ENCODE measurements around the gene TMEM63C. TPM values are rescaled to one million over a fixed set of nuclear protein-coding genes. Genes with fewer than 3 reads are reported as not detected.
"Not testable (repeated sequence)": the region's sequence is repeated elsewhere in the genome, so short reads cannot be mapped to it uniquely, and the experiment has no call there.

The TMEM63C gene
- total RNA-seq, 2 experiments from 2014 or later: 0.29 to 0.45 TPM

DNA sequence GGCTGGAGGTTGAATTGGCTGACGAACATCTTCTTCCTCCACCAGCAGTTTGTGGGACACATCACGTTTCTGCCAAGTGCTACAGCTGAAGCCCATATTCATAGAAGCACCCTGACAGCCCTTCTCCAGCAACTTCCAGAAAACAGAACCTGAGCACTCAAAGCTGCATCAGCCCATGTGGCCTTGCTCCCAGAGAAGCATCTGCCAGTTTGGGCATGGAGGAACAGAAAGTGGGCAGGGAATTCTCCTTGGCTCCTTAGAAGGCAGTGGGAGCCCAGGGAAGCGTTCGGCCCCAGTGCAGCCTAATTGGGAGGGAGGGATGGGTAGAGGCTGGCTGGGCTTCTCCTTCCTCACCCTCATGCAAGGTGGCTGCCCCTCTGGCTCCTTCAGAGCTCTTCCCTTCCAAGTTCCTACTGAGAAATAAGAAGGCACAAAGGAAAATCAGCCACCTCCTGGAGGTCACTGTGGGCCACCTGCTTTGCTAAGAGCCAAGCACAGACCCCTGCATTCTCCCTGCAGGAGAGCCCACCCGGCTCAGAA, 93.5 kb downstream of the TMEM63C start:
- Mint-ChIP-seq H3K36me3 (ENCODE audit: low read depth) (no peaks in the 10 kb centered on the region), H3K9me3 (no peaks in the 10 kb centered on the region), H3K27me3 (peaks cover 19% of the 10 kb centered on the region), H3K27ac (no peak overlapping the region), H3K4me1 (no peaks in the 10 kb centered on the region), H3K4me3 (no peak overlapping the region)
- POLR2A ChIA-PET: no interaction called here
- DNase-seq: no peak
- CTCF ChIA-PET: no interaction called here

- Mint-ChIP-seq H3K36me3 (ENCODE audit: low read depth) (no peaks in the 10 kb centered on the region), H3K9me3 (no peaks in the 10 kb centered on the region), H3K27ac (no peak overlapping the region), H3K4me3 (no peak overlapping the region), H3K27me3 (peaks cover 16% of the 10 kb centered on the region), H3K4me1 (no peaks in the 10 kb centered on the region)
- no peak for DNase-seq
- CTCF ChIA-PET: no interaction called here
- POLR2A ChIA-PET: no interaction called here
These were observed 94.0 kb downstream of the TMEM63C start for GRCh38 chr14:77275601-77276017.

DNA sequence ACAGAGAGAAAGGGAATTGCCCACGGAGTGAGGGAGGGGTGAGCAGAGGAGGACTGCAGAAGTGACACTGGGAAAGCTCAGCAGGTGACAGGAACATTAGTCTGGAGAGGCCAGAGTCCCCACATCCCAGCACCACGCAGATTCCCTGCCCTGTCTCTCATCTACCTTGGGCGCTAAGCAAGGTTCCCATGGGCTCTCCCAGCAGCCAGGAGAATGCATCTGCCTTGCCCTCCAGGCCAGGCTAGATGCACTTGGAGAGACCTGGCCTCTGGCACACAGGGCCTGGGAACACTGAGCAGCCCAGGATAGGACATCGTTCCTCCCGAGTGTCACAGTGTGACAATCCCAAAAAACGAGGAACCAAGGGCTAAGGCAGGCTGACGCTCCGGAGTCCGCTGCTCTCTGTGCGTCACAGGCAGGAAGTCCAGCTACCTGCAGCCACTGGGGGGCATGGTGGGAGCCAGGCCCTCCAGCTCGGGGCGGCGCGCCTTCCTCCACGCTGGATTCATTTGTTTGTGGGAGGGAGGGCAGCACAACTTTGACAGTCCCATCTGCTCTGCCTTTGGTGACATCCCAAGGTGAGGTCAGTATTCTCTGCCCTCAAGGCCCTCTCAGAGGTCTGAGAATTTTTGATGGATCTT, 94.8 kb downstream of the TMEM63C start:
- Mint-ChIP-seq H3K4me1 (no peaks in the 10 kb centered on the region), H3K27ac (no peak overlapping the region), H3K4me3 (no peak overlapping the region), H3K27me3 (peaks cover 13% of the 10 kb centered on the region), H3K36me3 (ENCODE audit: low read depth) (no peaks in the 10 kb centered on the region), H3K9me3 (no peaks in the 10 kb centered on the region)
- no peak for DNase-seq
- ChIA-PET CTCF (no interaction called here), POLR2A (no interaction called here)

GRCh38 chr14:77276959-77277358, 95.4 kb downstream of the TMEM63C start:
- Mint-ChIP-seq H3K36me3 (ENCODE audit: low read depth) (no peaks in the 10 kb centered on the region), H3K4me1 (no peaks in the 10 kb centered on the region), H3K4me3 (no peak overlapping the region), H3K9me3 (no peaks in the 10 kb centered on the region), H3K27me3 (peaks cover 8% of the 10 kb centered on the region), H3K27ac (no peak overlapping the region)
- ChIA-PET CTCF (no interaction called here), POLR2A (no interaction called here)
- DNase-seq: no peak

DNA sequence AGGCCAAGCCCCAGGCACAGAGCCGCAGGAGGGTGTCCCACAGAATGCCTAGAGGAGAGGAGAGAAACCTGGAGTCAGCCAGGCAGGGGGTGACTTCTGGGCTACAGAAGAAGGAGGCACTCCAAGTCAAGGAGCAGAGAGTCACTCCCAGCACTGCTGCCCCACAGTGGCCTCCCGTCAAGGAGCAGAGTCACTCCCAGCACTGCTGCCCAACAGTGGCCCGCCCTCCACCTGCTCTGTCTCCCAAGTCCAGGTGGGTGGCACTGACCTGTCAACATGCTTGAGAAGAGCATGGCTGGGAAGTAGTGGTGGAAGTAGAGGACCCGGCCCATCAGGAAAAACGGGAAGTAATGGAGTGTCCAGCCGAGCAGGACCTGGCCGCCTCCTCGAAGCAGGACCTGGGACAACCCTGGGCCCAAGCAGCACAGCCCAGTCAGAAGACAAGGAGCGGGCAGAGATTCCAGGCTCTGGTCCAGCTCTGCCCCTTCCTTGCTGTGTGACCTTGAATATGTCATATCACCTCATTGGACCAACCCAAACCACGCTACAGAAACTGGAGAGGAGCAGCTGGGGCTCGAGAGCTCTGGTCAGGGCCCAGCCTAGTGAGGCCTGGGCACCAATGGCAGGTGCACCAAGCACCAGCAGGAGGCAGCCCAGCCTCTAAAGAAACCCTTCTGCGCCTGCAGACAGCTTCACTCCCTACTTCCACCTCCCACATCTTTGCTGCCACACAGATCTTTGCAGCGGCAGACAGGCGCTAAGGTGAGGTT, 97.0 kb downstream of the TMEM63C start:
- DNase-seq: no peak
- CTCF ChIA-PET: interaction anchor here (0.5 to 0.6 kb wide), 2 partner anchors 34 to 363 kb away, joined by 3 to 5 read pairs; no protein-coding TSS in a partner anchor
- no peaks in the 10 kb centered on the region for H3K9me3 Mint-ChIP-seq

GRCh38 chr14:77279719-77280118, 98.1 kb downstream of the TMEM63C start:
- Mint-ChIP-seq H3K27me3 (no peaks in the 10 kb centered on the region), H3K4me1 (no peaks in the 10 kb centered on the region), H3K36me3 (ENCODE audit: low read depth) (no peaks in the 10 kb centered on the region), H3K4me3 (no peak overlapping the region), H3K27ac (no peak overlapping the region), H3K9me3 (no peaks in the 10 kb centered on the region)
- CTCF ChIA-PET: interaction anchor here (0.6 kb wide), 1 partner anchor 33 kb away, joined by 5 read pairs; no protein-coding TSS in a partner anchor
- no peak for DNase-seq
- POLR2A ChIA-PET: no interaction called here

More for the DNA sequence above, 97.0 kb downstream of the TMEM63C start:
- POLR2A ChIA-PET: no interaction called here
- Mint-ChIP-seq H3K27me3 (no peaks in the 10 kb centered on the region), H3K36me3 (ENCODE audit: low read depth) (no peaks in the 10 kb centered on the region), H3K4me1 (no peaks in the 10 kb centered on the region), H3K27ac (no peak overlapping the region), H3K4me3 (no peak overlapping the region)

DNA sequence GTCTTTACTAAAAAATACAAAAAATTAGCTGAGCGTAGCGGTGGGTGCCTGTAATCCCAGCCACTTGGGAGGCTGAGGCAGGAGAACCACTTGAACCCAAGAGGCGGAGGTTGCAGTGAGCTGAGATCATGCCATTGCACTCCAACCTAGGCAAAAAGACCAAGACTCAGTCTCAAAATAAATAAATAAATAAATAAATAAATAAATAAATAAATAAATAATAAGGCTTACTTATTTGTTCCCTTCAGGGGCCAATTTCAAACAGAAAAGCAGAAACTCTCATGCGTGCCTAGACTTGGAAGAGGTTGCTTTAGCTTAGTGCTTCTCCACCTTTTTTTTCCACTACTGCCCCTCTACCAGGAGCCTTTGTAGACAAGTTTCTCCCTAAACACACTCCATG, 99.3 kb downstream of the TMEM63C start:
- H3K9me3 Mint-ChIP-seq; DNase-seq; CTCF ChIA-PET; H3K27me3 Mint-ChIP-seq; H3K36me3 Mint-ChIP-seq (ENCODE audit: low read depth); POLR2A ChIA-PET; H3K27ac Mint-ChIP-seq; H3K4me3 Mint-ChIP-seq; H3K4me1 Mint-ChIP-seq: not testable (repeated sequence)

DNA sequence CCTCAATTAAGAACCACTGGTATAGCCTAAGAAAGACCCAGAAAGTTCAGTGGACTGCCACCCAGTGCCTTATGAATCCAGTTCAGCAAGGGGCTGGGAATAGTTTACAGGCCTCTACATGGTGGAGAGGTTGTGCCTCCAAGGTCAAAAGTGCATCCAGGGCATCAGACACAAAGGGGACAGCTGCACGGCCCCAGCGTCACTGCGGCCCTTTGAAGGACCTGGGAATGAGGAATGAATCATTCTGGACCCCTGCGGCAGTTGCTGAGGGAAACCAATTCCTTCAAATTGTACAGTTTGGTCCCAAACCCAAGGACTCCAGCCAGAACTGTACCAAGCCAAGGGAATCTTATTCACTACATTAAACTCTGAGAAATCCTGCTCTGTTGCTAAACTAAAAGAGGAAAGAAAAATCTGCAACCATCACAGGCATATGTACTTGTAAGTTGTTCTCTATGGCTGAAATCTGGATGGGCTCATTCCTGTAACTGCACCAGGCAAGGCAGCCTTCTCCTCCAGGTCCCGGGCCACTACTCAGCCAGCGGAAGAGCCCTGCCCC, 100.3 kb downstream of the TMEM63C start:
- no peaks in the 10 kb centered on the region for H3K4me1 Mint-ChIP-seq
- POLR2A ChIA-PET: no interaction called here
- CTCF ChIA-PET: interaction anchor here (1.5 kb wide), 1 partner anchor 20 kb away, joined by 7 read pairs; no protein-coding TSS in a partner anchor
- no peak overlapping the region for H3K4me3 Mint-ChIP-seq
- H3K27me3 Mint-ChIP-seq: no peaks in the 10 kb centered on the region
- DNase-seq: no peak
- no peak overlapping the region for H3K27ac Mint-ChIP-seq
- no peaks in the 10 kb centered on the region for H3K9me3 Mint-ChIP-seq
- H3K36me3 Mint-ChIP-seq (ENCODE audit: low read depth): no peaks in the 10 kb centered on the region

DNA sequence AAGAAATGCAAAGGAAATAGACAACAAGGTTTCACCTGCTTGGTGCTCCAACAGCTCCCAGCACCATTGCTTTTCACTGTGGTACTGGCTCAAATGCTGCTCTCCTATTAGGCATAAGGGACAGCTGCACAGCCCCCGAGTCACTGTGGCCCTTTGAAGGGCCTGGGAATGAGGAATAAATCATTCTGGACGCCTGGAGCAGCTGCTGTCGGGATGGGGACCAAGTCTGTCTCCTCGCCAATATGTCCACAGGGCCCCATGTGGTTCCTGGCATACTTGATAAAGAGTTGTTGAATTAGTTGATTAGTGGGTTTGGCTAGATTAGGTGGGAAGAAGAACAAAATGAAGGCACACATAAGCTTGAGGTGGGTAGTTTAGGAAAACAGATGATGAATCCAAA, 102.5 kb downstream of the TMEM63C start:
- POLR2A ChIA-PET: no interaction called here
- no peaks in the 10 kb centered on the region for H3K27me3 Mint-ChIP-seq
- no peak for DNase-seq
- CTCF ChIA-PET: interaction anchor here (0.9 kb wide), 1 partner anchor 14 kb away, joined by 3 read pairs; no protein-coding TSS in a partner anchor
- no peaks in the 10 kb centered on the region for H3K4me1 Mint-ChIP-seq
- no peaks in the 10 kb centered on the region for H3K9me3 Mint-ChIP-seq
- no peak overlapping the region for H3K27ac Mint-ChIP-seq
- no peak overlapping the region for H3K4me3 Mint-ChIP-seq
- no peaks in the 10 kb centered on the region for H3K36me3 Mint-ChIP-seq (ENCODE audit: low read depth)

GRCh38 chr14:77284466-77284865, 102.9 kb downstream of the TMEM63C start:
- ChIA-PET POLR2A (no interaction called here), CTCF (interaction anchor here (0.9 kb wide), 1 partner anchor 14 kb away, joined by 3 read pairs; no protein-coding TSS in a partner anchor)
- H3K4me3 Mint-ChIP-seq: no peak overlapping the region
- H3K9me3 Mint-ChIP-seq: no peaks in the 10 kb centered on the region
- DNase-seq: no peak
- no peaks in the 10 kb centered on the region for H3K27me3 Mint-ChIP-seq
- H3K4me1 Mint-ChIP-seq: no peaks in the 10 kb centered on the region
- H3K27ac Mint-ChIP-seq: no peak overlapping the region
- H3K36me3 Mint-ChIP-seq (ENCODE audit: low read depth): no peaks in the 10 kb centered on the region

DNA sequence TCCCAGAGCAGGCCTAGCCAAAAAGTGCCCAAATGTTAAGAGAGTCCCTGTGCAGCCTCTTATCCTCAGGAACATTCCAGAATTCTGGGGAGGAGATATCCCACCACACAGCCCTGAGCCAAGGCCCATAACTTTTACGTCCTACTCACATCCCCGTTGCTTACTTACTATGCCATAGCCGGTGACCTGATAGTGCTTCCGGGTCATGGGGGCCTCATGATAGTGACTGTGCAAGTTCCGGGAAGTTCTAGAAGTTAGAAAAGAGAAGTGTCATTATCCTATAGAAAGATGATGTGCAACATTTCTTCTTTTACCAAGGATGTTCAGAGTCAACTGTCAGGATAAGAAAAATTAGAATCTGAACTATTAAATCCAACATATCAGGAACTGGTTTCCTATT, 105.0 kb downstream of the TMEM63C start:
- no peaks in the 10 kb centered on the region for H3K4me1 Mint-ChIP-seq
- H3K9me3 Mint-ChIP-seq: no peaks in the 10 kb centered on the region
- CTCF ChIA-PET: interaction anchor here (0.9 to 1.0 kb wide), 2 partner anchors 20 to 30 kb away, joined by 3 read pairs; no protein-coding TSS in a partner anchor
- H3K27ac Mint-ChIP-seq: no peak overlapping the region
- no peaks in the 10 kb centered on the region for H3K36me3 Mint-ChIP-seq (ENCODE audit: low read depth)
- no peaks in the 10 kb centered on the region for H3K27me3 Mint-ChIP-seq
- DNase-seq: no peak
- POLR2A ChIA-PET: no interaction called here
- H3K4me3 Mint-ChIP-seq: no peak overlapping the region

GRCh38 chr14:77290705-77291104, 109.1 kb downstream of the TMEM63C start:
- no peak for DNase-seq
- no peaks in the 10 kb centered on the region for H3K27me3 Mint-ChIP-seq
- no peaks in the 10 kb centered on the region for H3K36me3 Mint-ChIP-seq (ENCODE audit: low read depth)
- no peaks in the 10 kb centered on the region for H3K9me3 Mint-ChIP-seq
- ChIA-PET POLR2A (no interaction called here), CTCF (no interaction called here)
- H3K27ac Mint-ChIP-seq: no peak overlapping the region
- no peak overlapping the region for H3K4me3 Mint-ChIP-seq
- H3K4me1 Mint-ChIP-seq: no peaks in the 10 kb centered on the region

GRCh38 chr14:77296155-77296554, 114.6 kb downstream of the TMEM63C start:
- Mint-ChIP-seq H3K27me3 (no peaks in the 10 kb centered on the region), H3K4me3 (no peak overlapping the region), H3K36me3 (ENCODE audit: low read depth) (no peaks in the 10 kb centered on the region), H3K9me3 (no peaks in the 10 kb centered on the region), H3K4me1 (no peaks in the 10 kb centered on the region), H3K27ac (no peak overlapping the region)
- CTCF ChIA-PET: interaction anchor here (1.5 kb wide), 1 partner anchor 83 kb away, joined by 4 read pairs; no protein-coding TSS in a partner anchor
- no peak for DNase-seq
- POLR2A ChIA-PET: no interaction called here
